A673 (cell line): ENCODE measurements around the gene PTGES2.

Source experiments
- CTCF ChIP-seq: fragments of 300-800, 200-600 bp; sonication (generic); conservative IDR thresholded peaks from 2 replicates; pipeline ENCODE4 v1.5.1; 2017; ENCODE audit warnings: low read depth, mild to moderate bottlenecking, antibody characterized with exemption, low read length, moderate library complexity, mixed read lengths
- EZH2 ChIP-seq: fragments of 200-600 bp; sonication (generic); IDR thresholded peaks from 2 replicates; pipeline ENCODE4 v1.6.1; 2017; ENCODE audit warnings: borderline replicate concordance, low read depth, mild to moderate bottlenecking, mixed read lengths, antibody characterized with exemption, low read length; ENCODE audit not compliant: poor library complexity, severe bottlenecking

GRCh38 chr9:128104171-128104618 is 23.3 kb downstream of the PTGES2 start:
- TF ChIP-seq CTCF (no peak), EZH2 (no peak)
